CD4-positive, alpha-beta T cell (primary cell): ENCODE measurements around the gene ELP1. TPM values are rescaled to one million over a fixed set of nuclear protein-coding genes. Genes with fewer than 3 reads are reported as not detected.

Experiments
- ATAC-seq: fragments of 200-7000 bp; cut with Tn5 transposase; one replicate; pipeline ENCODE4 v1.10.0; 2022; ENCODE audit warnings: mild to moderate bottlenecking; ENCODE audit not compliant: poor library complexity
- CTCF ChIA-PET: fragments of 350-600 bp; sonication (Branson Sonifier 250); formaldehyde crosslinking; loops from one replicate; lab custom pipeline; 2021; ENCODE audit warnings: antibody characterized with exemption, inconsistent platforms; lab: Charles Lee
- POLR2A ChIA-PET: fragments of 350-600 bp; sonication (Branson Sonifier 250); formaldehyde crosslinking; loops from one replicate; lab custom pipeline; 2021; ENCODE audit warnings: antibody characterized with exemption, inconsistent platforms; lab: Charles Lee
- DNase-seq, 14 experiments: peaks; one replicate each; pipeline ENCODE4 v3.0.0-alpha.2; 2013 to 2020; ENCODE audit warnings: mixed read lengths in 2 of 14
- H3K27ac ChIP-seq, 2 donors: one replicate each; pipeline versions ENCODE4 v1.5.1 to v1.7.0; 2013; ENCODE audit warnings: low read length in 2 of 2, low read depth in 1 of 2, mild to moderate bottlenecking in 1 of 2
- H3K27me3 ChIP-seq, 2 experiments: 1 replicate in 1 of 2; 2 replicates in 1 of 2; pipeline versions ENCODE4 v1.6.1 to v1.7.0; 2013; ENCODE audit warnings: low read length in 2 of 2, control low read depth in 1 of 2, mild to moderate bottlenecking in 1 of 2, moderate library complexity in 1 of 2; ENCODE audit not compliant: insufficient read depth in 2 of 2, control insufficient read depth in 1 of 2
- H3K36me3 ChIP-seq: one replicate; pipeline ENCODE4 v1.6.1; 2013; ENCODE audit warnings: low read length, control low read depth; ENCODE audit not compliant: insufficient read depth
- H3K4me1 ChIP-seq: one replicate; pipeline ENCODE4 v1.6.1; 2013; ENCODE audit warnings: low read length, control low read depth; ENCODE audit not compliant: insufficient read depth
- H3K4me3 ChIP-seq: one replicate; pipeline ENCODE4 v1.5.1; 2013; ENCODE audit warnings: mild to moderate bottlenecking, low read length, moderate library complexity
- H3K9me3 ChIP-seq, 2 experiments: 1 replicate in 1 of 2; 2 replicates in 1 of 2; pipeline versions ENCODE4 v1.6.1 to v1.7.0; 2013; ENCODE audit warnings: low read length in 2 of 2, mild to moderate bottlenecking in 2 of 2, control low read depth in 1 of 2, moderate library complexity in 1 of 2; ENCODE audit not compliant: control insufficient read depth in 1 of 2, insufficient read depth in 1 of 2
- H3K27ac Mint-ChIP-seq: one replicate; pipeline ENCODE4 v1.8.0; 2020; ENCODE audit warnings: mixed read lengths
- H3K27me3 Mint-ChIP-seq: one replicate; pipeline ENCODE4 v1.8.0; 2021; ENCODE audit warnings: mixed read lengths
- H3K36me3 Mint-ChIP-seq: one replicate; pipeline ENCODE4 v1.8.0; 2021; ENCODE audit warnings: low read depth, mixed read lengths
- H3K4me1 Mint-ChIP-seq: one replicate; pipeline ENCODE4 v1.8.0; 2021; ENCODE audit warnings: low read depth, mixed read lengths
- H3K4me3 Mint-ChIP-seq: one replicate; pipeline ENCODE4 v1.8.0; 2020; ENCODE audit warnings: mild to moderate bottlenecking, mixed read lengths
- H3K9me3 Mint-ChIP-seq: one replicate; pipeline ENCODE4 v1.8.0; 2020; ENCODE audit warnings: mixed read lengths
- intact Hi-C, 2 experiments: fragments of 100-400 bp; cut with DNase I in 1 of 2; cut with micrococcal nuclease in 1 of 2; formaldehyde crosslinking; loops; one replicate each; pipeline versions ENCODE4 v1.15.1 to v1.9.0; 2023 to 2025; cut with DNase I, micrococcal nuclease
- total RNA-seq, 174 experiments: library from RNA in 2 of 174; stranded (reverse) in 2 of 174; gene quantifications; one replicate each; pipeline ENCODE4 v1.2.3 and lab custom pipeline; 2021 to 2026
- TF ChIP-seq, protein P1 (sequence below): fragments of 200-600 bp; IDR thresholded peaks from one replicate; pipeline ENCODE4 v1.8.0; 2022; ENCODE audit warnings: antibody characterized with exemption, mild to moderate bottlenecking

ELP1 gene
- total RNA-seq, 2 experiments from 2014 or later, result 19.2 to 20.8 TPM

- ChIA-PET CTCF (interaction anchor here (2.4 kb wide), 1 partner anchor 10 kb away, joined by 6 read pairs; no protein-coding TSS in a partner anchor), POLR2A (no interaction called here)
- H3K9me3 Mint-ChIP-seq, result no peaks in the 10 kb centered on the region
Measured at GRCh38 chr9:108963459-108964143, 29.7 kb upstream of the ELP1 start.

GRCh38 chr9:108961151-108961550 is 27.2 kb upstream of the ELP1 start:
- H3K9me3 Mint-ChIP-seq, result no peaks in the 10 kb centered on the region
- CTCF ChIA-PET, result no interaction called here
- no peak for ATAC-seq

More at GRCh38 chr9:108963459-108964143, 29.7 kb upstream of the ELP1 start:
- Mint-ChIP-seq H3K4me1 (no peaks in the 10 kb centered on the region), H3K27me3 (no peaks in the 10 kb centered on the region), H3K36me3 (no peaks in the 10 kb centered on the region), H3K4me3 (no peak overlapping the region), H3K27ac (no peak overlapping the region)
- Histone ChIP-seq H3K27ac (no peak overlapping the region), H3K4me3 (no peak overlapping the region), H3K4me1 (no peaks in the 10 kb centered on the region), H3K27me3 (no peaks in the 10 kb centered on the region), H3K9me3 (no peaks in the 10 kb centered on the region), H3K36me3 (no peaks in the 10 kb centered on the region)
- intact Hi-C loops, result no loop called here
- no peak for ATAC-seq
- TF ChIP-seq, protein P1, sequence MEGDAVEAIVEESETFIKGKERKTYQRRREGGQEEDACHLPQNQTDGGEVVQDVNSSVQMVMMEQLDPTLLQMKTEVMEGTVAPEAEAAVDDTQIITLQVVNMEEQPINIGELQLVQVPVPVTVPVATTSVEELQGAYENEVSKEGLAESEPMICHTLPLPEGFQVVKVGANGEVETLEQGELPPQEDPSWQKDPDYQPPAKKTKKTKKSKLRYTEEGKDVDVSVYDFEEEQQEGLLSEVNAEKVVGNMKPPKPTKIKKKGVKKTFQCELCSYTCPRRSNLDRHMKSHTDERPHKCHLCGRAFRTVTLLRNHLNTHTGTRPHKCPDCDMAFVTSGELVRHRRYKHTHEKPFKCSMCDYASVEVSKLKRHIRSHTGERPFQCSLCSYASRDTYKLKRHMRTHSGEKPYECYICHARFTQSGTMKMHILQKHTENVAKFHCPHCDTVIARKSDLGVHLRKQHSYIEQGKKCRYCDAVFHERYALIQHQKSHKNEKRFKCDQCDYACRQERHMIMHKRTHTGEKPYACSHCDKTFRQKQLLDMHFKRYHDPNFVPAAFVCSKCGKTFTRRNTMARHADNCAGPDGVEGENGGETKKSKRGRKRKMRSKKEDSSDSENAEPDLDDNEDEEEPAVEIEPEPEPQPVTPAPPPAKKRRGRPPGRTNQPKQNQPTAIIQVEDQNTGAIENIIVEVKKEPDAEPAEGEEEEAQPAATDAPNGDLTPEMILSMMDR, result no peak
- DNase-seq, result no peak

DNA sequence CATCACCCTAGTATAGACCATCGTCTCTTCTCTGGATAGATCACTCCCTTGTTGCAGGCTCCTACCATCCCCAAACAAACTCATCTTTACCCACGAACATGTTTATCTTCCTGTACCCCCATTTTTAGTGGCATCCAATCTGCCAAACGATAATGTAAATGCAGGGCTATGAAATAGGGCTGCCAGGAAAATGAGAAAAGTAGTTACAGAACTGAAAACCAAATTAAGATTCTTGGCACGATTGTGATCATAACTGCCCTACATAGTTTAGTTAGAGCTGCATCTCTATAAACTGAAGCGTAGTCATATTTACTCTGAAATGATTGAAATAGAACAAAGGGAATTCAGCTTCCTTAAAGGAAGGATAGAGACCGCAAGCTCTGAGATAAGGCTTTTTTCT is 26.4 kb upstream of the ELP1 start:
- POLR2A ChIA-PET, result no interaction called here

More at GRCh38 chr9:108961151-108961550, 27.2 kb upstream of the ELP1 start:
- no peak overlapping the region for H3K4me3 Mint-ChIP-seq
- no peaks in the 10 kb centered on the region for H3K4me1 Mint-ChIP-seq
- Histone ChIP-seq H3K9me3 (no peaks in the 10 kb centered on the region), H3K27me3 (no peaks in the 10 kb centered on the region), H3K27ac (no peak overlapping the region), H3K4me3 (no peak overlapping the region), H3K36me3 (no peaks in the 10 kb centered on the region), H3K4me1 (no peaks in the 10 kb centered on the region)
- no peaks in the 10 kb centered on the region for H3K27me3 Mint-ChIP-seq
- DNase-seq, result no peak
- POLR2A ChIA-PET, result no interaction called here
- no peaks in the 10 kb centered on the region for H3K36me3 Mint-ChIP-seq
- intact Hi-C loops, result no loop called here
- no peak overlapping the region for H3K27ac Mint-ChIP-seq
- TF ChIP-seq, protein P1, result no peak

More for the DNA sequence above, 26.4 kb upstream of the ELP1 start:
- no peaks in the 10 kb centered on the region for H3K9me3 Mint-ChIP-seq
- no peaks in the 10 kb centered on the region for H3K27me3 Mint-ChIP-seq
- H3K27ac ChIP-seq, result no peak overlapping the region
- no peak overlapping the region for H3K4me3 ChIP-seq
- no peak for DNase-seq
- no peak for ATAC-seq
- H3K4me1 ChIP-seq, result no peaks in the 10 kb centered on the region
- H3K27ac Mint-ChIP-seq, result no peak overlapping the region
- no peaks in the 10 kb centered on the region for H3K36me3 ChIP-seq
- no peaks in the 10 kb centered on the region for H3K27me3 ChIP-seq
- no peaks in the 10 kb centered on the region for H3K9me3 ChIP-seq
- H3K36me3 Mint-ChIP-seq, result no peaks in the 10 kb centered on the region
- H3K4me3 Mint-ChIP-seq, result no peak overlapping the region
- intact Hi-C loops, result no loop called here
- H3K4me1 Mint-ChIP-seq, result no peaks in the 10 kb centered on the region
- CTCF ChIA-PET, result no interaction called here
- TF ChIP-seq, protein P1, result no peak
